Ovary (tissue), 9 donors: ENCODE results near the gene HIPK3. TPM values are rescaled to one million over a fixed set of nuclear protein-coding genes. Genes with fewer than 3 reads are reported as not detected.
A peak's percentile ranks its signal among the peaks of the same experiment; 100 is the strongest.

Experiments used
- DNase-seq, 5 donors: peaks; one replicate each; pipeline ENCODE4 v3.0.0-alpha.2; 2019 to 2020
- H3K27ac ChIP-seq, 2 donors: fragments of 200-600 bp; one replicate each; pipeline versions ENCODE4 v1.5.1 to v1.8.0; 2019 to 2022
- H3K27me3 ChIP-seq: fragments of 200-600 bp; one replicate; pipeline ENCODE4 v1.8.0; 2022
- H3K36me3 ChIP-seq: fragments of 200-600 bp; sonication (generic); one replicate; pipeline ENCODE4 v1.5.1; 2019
- H3K4me1 ChIP-seq: one replicate; pipeline ENCODE4 v1.8.1; 2013; ENCODE audit warnings: mild to moderate bottlenecking, moderate library complexity; ENCODE audit not compliant: insufficient read depth
- H3K4me3 ChIP-seq: fragments of 200-600 bp; sonication (generic); one replicate; pipeline ENCODE4 v1.5.1; 2017
- H3K9me3 ChIP-seq, 2 donors: fragments of 200-600 bp in 1 of 2; sonication (generic) in 1 of 2; one replicate each; pipeline versions ENCODE4 v1.5.1 to v1.8.1; 2013 to 2019; ENCODE audit warnings: mild to moderate bottlenecking in 1 of 2, moderate library complexity in 1 of 2
- EP300 ChIP-seq: sonication (generic); formaldehyde crosslinking; IDR thresholded peaks from one replicate; pipeline ENCODE4 v1.6.1; 2017; ENCODE audit warnings: antibody characterized with exemption
- POLR2A ChIP-seq: fragments of 450-650 bp; IDR thresholded peaks from one replicate; pipeline ENCODE4 v1.6.1; 2017; ENCODE audit warnings: antibody characterized with exemption, mild to moderate bottlenecking, moderate library complexity
- WGBS, 3 donors: extraction: QIAGEN DNeasy Blood & Tissue Kit in 1 of 3; methylation state at CpG; one replicate each; pipeline versions ENCODE4 v1.1.5 to v1.1.7; 2013 to 2017; 5-methylcytosine and 5-hydroxymethylcytosine counted together
- intact Hi-C, 4 donors: fragments of 100-400 bp; cut with DNase I; formaldehyde crosslinking; loops; one replicate each; pipeline versions ENCODE4 v1.11.0 to v1.15.1; 2022 to 2023
- polyA plus RNA-seq, 2 donors: library from polyadenylated mRNA; stranded (reverse); fragments of 200-250 nt in 1 of 2; fragments of 350-450 nt in 1 of 2; fragmentation: Illumina TruSeq in 1 of 2; extraction: RNeasy Lipid Tissue Mini Kit (QIAGEN cat#74804) in 1 of 2; gene quantifications; one replicate each; pipeline ENCODE4 v1.2.3, GENCODE V29; 2013 to 2014
- total RNA-seq, 7 donors: library from RNA; depleted of rRNA in 2 of 7; stranded (reverse); fragments of >200 nt in 2 of 7; fragmentation: NEBNext Ultra II Directional in 3 of 7; extraction: Animal tissue kit (Norgen Biotek cat#: 25700) in 3 of 7; gene quantifications; one replicate each; pipeline versions ENCODE4 v1.1.0 to v1.2.4, GENCODE V29; 2016 to 2023
- TF ChIP-seq, protein P1 (sequence below), 3 donors: fragments of 450-650 bp in 2 of 3; fragments of 200-600 bp in 1 of 3; IDR thresholded peaks; one replicate each; pipeline versions ENCODE4 v1.5.1 to v1.8.0; 2016 to 2022; ENCODE audit warnings: antibody characterized with exemption in 3 of 3, mild to moderate bottlenecking in 1 of 3
- donor health status: DM: no; HTN: no; CAD: no; lungs with moderate emphysema.
- donor health status: DM: no; HTN: no; CAD: no.
- donor health status: Bipolar disorder and iron deficiency.
- donor health status: DM: yes; HTN: yes; CAD: no.
- donor health status: DM: no; HTN: no; CAD: no.
- donor health status: DM: yes; HTN: yes; CAD: no.

The HIPK3 gene
- total and polyA plus RNA-seq, 9 donors, result 28.0 to 252 (median 178) TPM

DNA sequence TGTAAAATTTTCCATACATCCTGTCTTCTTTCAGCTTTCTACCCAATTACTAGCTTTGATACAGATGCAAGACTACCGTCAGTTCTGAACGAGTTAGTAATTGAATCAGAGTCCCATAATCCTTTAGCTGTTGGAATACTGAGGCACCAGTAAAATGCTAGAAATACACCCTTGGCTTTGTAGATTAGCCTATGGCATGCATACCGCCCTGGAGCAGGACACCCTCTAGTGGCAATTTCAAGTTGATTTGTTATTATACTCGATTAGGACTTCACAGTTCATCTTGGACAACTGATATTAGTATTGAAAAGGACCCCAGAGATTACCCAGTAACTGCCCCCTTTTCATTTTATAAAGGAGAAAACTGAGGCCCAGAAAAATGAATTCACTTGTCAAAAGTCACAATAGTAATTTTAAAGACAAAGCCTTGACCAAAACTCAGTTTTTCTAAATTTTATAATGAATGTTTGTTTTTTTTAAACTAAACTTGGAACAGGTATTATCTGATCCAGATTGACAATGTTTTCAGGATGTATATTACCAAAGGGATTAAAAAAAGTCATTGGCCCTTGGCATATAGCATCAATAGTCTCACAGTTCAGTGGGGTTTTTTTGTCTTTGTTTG lies 72.6 kb downstream of the HIPK3 start:
- DNase-seq, result peak in 1 of 5 donors; percentile 45
- H3K4me1 ChIP-seq, result peaks cover 6% of the 10 kb centered on the region
- no peaks in the 10 kb centered on the region for H3K9me3 ChIP-seq
- intact Hi-C loops, result loop anchor here (5.0 to 10.0 kb wide), 2 partner anchors 73 to 165 kb away; partner anchors contain the start of genes CSTF3 (in 4 of the 4) and HIPK3 (in 1 of the 4)
- no peaks in the 10 kb centered on the region for H3K36me3 ChIP-seq
- H3K27ac ChIP-seq, result no peak overlapping the region
- WGBS, 3 donors, result 35 to 44% (median 36%) methylated on average over 4 of the region's 4 CpGs
- no peaks in the 10 kb centered on the region for H3K27me3 ChIP-seq
- H3K4me3 ChIP-seq, result no peak overlapping the region
- no peak for TF ChIP-seq POLR2A
- TF ChIP-seq, protein P1, sequence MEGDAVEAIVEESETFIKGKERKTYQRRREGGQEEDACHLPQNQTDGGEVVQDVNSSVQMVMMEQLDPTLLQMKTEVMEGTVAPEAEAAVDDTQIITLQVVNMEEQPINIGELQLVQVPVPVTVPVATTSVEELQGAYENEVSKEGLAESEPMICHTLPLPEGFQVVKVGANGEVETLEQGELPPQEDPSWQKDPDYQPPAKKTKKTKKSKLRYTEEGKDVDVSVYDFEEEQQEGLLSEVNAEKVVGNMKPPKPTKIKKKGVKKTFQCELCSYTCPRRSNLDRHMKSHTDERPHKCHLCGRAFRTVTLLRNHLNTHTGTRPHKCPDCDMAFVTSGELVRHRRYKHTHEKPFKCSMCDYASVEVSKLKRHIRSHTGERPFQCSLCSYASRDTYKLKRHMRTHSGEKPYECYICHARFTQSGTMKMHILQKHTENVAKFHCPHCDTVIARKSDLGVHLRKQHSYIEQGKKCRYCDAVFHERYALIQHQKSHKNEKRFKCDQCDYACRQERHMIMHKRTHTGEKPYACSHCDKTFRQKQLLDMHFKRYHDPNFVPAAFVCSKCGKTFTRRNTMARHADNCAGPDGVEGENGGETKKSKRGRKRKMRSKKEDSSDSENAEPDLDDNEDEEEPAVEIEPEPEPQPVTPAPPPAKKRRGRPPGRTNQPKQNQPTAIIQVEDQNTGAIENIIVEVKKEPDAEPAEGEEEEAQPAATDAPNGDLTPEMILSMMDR (IDR thresholded peaks at IDR 0.05), result peak in 2 of 3 donors; percentile 26 to 57

DNA sequence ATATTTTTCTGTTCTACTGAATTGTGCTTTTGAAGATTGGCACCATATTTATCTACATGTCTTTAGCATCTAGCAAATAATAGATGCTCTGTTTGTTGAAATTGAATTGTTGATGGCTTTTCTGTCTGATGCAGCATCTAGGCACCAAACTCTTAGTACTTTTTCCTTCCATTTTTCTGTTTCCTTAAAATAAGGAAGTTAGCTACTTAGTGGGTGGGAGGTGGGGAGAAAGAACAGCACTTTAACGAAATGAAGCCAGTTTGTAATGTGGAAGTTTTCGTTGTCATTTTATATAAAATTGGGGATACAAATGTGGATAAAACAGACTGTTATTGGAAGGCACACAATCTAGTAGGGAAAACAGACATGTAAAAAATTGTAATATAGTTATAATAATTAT lies 76.6 kb downstream of the HIPK3 start:
- intact Hi-C loops, result loop anchor here in 1 of 4 donors (10.0 kb wide), 1 partner anchor 169 kb away; the partner anchor contains the start of gene CSTF3

DNA sequence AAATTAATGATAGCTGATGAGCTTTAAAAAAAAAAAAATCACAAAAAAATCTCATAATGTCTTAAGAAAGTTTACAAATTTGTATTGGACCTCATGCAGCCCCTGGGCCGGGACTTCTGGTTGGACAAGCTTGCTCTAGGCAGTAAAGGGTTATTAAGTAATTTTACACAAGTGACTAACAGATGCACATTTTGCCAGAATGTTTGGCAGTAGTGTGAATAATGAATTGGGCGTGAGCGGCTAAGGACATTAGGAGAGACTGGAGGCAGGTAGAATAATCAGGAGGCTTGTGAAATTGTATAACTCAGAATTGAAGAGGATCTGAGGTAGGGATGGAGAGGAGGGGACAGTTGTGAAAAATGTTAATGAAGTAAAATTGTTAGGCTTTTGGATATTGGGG lies 77.4 kb downstream of the HIPK3 start:
- H3K36me3 ChIP-seq, result no peaks in the 10 kb centered on the region
- H3K27me3 ChIP-seq, result no peaks in the 10 kb centered on the region
- H3K4me1 ChIP-seq, result no peaks in the 10 kb centered on the region
- WGBS, 3 donors, result 96 to 98% (median 97%) methylated on average over 3 of the region's 3 CpGs
- TF ChIP-seq, protein P1 (IDR thresholded peaks at IDR 0.05), result no peak
- TF ChIP-seq EP300, result no peak
- no peak for TF ChIP-seq POLR2A
- intact Hi-C loops, result loop anchor here in 1 of 4 donors (10.0 kb wide), 1 partner anchor 170 kb away; the partner anchor contains the start of gene CSTF3
- no peak for DNase-seq
- H3K4me3 ChIP-seq, result no peak overlapping the region
- H3K9me3 ChIP-seq, result no peaks in the 10 kb centered on the region
- H3K27ac ChIP-seq, result no peak overlapping the region

More for the DNA sequence above, 76.6 kb downstream of the HIPK3 start:
- TF ChIP-seq, protein P1 (IDR thresholded peaks at IDR 0.05), result no peak
- no peak for TF ChIP-seq EP300
- TF ChIP-seq POLR2A, result no peak
- no peaks in the 10 kb centered on the region for H3K27me3 ChIP-seq
- H3K4me1 ChIP-seq, result no peaks in the 10 kb centered on the region
- no peak for DNase-seq
- 83 to 93% (median 88%) methylated on average over 2 of the region's 2 CpGs for WGBS, 3 donors
- no peaks in the 10 kb centered on the region for H3K9me3 ChIP-seq
- no peaks in the 10 kb centered on the region for H3K36me3 ChIP-seq
- no peak overlapping the region for H3K4me3 ChIP-seq
- H3K27ac ChIP-seq, result no peak overlapping the region

DNA sequence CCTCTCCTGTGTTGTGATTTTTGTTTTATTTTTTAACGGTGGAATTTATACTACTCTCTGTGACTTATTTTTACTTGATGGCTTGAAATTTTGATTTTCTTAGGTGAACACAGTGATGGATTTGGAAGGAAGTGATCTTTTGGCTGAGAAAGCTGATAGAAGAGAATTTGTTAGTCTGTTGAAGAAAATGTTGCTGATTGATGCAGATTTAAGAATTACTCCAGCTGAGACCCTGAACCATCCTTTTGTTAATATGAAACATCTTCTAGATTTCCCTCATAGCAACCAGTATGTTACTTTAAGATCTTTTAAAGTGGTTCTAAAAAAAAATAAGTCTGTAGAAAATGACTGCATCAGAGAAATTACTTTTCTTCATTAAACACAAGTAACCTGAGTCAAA lies 82.1 kb downstream of the HIPK3 start:
- no peak overlapping the region for H3K27ac ChIP-seq
- H3K27me3 ChIP-seq, result no peaks in the 10 kb centered on the region
- 36 to 55% (median 52%) methylated on average over 1 of the region's 1 CpG for WGBS, 3 donors
- H3K4me3 ChIP-seq, result no peak overlapping the region
- no peaks in the 10 kb centered on the region for H3K36me3 ChIP-seq
- DNase-seq, result no peak
- H3K9me3 ChIP-seq, result no peaks in the 10 kb centered on the region
- no peaks in the 10 kb centered on the region for H3K4me1 ChIP-seq
- intact Hi-C loops, result loop anchor here in 1 of 4 donors (10.0 kb wide), 1 partner anchor 174 kb away; the partner anchor contains the start of gene CSTF3
- TF ChIP-seq, protein P1 (IDR thresholded peaks at IDR 0.05), result no peak
- TF ChIP-seq POLR2A, result no peak
